GM18502 (cell line): ENCODE measurements around the gene KCNQ2.

ENCODE experiments used
- ATAC-seq: cut with Tn5 transposase; IDR thresholded peaks from one replicate; pipeline ENCODE4 v1.9.1; 2021; ENCODE audit warnings: mild to moderate bottlenecking; ENCODE audit not compliant: unreplicated experiment, poor library complexity

Gene KCNQ2

DNA sequence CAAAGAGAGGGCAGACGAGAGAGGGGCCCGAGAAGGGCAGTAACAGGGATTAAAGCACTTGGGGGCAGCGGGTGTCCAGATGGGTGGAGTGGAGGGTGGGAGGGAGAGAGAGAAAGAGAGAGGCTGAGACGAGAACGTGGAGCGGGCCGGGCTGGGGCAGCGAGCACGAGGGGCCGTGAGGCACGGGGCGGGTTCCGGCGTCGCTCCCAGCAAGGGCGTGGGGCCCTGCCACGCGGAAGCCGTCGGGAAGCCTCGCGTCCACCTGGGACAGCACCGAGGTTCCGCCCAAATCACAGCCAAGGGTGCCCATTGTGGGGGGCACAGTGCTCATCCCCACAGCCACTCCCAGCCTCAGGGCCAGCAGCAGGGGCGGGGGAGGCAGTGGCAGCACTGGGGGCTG is 49.8 kb downstream of the KCNQ2 start:
- ATAC-seq, result no peak

DNA sequence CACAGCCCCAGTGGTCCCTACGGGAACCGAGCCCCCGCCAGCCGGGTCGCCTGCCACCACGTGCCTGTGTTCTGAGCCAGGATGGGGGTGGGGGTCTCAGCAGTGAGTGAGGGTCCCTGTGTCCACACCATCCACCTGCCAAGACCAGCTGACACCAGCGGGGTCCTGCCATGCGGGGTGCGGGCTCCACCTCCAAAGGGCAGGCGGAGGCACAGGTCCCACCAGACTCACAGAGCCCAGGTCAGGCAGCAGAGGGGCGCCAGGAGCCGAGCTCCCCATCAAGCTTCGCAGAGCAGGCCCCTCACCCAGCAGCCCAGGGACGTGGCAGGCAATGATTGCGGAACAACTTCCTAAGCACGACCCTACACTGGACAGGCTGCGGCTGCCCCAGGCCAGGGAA is 50.5 kb downstream of the KCNQ2 start:
- ATAC-seq, result no peak

DNA sequence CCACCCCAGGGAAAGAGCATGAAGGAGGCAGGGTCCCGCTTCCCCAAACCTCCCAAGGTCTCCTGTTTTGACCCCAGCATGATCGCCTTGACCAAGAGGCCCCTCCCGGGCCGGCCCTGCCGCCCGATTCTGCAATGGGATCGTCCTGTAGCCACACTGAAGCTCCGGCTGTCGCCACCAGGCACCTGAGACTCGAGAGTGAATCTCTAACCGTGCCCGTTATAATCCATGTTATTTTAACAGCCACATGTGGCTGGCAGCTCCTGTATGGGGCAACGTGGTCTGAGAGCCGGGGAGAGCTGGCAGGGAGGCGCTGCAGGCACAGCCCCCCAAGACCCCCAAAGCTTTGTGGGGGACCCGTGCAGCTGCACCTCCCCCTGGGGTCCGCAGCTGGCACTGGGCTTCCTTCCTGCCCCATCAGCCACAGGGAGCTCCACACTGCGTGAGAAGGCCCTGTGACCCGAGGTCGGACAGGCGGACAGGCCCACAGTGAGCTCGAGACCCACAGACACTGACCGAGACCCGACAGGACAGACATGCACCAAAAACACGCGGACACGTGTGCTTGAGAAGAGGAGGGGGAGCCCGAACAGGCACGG is 51.3 kb downstream of the KCNQ2 start:
- ATAC-seq, result no peak

DNA sequence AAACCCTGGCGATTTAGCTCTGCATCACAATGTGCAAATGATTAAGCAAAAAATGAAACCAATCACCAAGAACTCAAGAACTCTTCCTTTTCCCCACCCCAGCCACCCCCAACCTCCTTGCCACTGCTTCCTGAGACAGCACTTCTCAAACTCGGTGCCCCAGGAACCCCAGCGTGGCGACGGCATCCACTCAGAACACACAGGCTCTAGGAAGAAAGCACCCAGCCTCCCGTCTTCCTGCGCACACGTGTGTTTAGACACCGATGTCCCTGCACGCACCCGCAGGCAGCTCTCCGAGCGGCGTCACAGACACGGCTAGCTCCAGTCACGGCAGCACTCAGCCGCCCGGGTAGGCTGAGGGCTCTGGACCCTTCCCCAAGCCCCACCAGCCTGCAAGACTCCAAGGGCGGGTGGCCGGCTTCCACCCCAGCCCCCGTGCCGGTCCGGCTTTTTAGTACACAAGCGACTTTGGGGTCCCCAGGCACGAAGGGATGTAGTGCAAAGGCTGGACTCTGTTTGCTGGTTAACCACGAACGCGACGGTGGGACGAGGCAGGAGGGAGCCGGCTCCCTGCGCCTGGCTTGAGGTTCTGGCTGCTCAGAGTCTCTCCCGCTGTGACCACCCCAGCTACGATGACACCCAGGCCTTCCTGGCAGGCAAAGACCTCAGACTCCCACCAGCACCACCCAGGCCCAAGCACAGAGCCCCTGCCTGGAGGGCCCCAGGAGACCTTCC is 51.9 kb downstream of the KCNQ2 start:
- no peak for ATAC-seq

DNA sequence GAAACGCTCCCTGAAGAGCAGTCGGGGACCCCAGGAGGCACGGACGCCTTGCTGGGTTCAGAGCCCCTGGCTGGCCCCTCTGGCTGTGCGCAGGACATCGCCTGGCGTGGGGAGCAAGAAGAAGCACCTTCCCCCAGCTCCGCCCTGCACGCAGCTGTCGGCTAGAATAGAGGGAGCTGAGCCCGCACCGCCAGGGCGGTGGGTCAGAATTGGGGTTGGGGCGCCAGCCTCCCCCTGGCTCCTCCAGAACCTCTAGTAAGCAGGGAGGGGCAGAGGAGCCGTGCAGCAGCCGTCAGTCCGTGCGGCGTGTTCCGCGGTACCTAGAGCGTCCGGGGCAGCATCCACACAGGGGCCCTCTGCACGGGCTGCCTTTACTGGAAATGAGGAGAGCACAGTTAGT is 53.2 kb downstream of the KCNQ2 start:
- no peak for ATAC-seq

DNA sequence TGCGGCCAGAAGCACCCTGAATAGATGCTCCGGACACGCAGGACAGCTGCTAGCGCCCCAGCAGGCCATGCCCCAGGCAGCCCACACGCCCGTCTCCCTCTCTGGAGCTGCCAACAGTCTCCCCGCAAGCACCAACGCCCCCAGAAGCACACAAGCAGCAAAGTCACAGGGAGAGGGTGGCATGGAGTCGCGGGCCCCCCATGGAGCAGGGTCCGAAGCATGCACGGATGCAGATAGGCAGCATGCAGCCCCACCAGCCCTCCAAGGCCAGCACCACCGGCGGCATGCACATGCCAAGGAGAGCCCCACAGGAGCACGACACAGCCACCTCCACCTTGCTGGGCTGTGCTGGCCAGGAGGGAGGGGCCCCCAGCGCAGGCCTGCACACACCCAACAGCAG is 53.8 kb downstream of the KCNQ2 start:
- no peak for ATAC-seq

DNA sequence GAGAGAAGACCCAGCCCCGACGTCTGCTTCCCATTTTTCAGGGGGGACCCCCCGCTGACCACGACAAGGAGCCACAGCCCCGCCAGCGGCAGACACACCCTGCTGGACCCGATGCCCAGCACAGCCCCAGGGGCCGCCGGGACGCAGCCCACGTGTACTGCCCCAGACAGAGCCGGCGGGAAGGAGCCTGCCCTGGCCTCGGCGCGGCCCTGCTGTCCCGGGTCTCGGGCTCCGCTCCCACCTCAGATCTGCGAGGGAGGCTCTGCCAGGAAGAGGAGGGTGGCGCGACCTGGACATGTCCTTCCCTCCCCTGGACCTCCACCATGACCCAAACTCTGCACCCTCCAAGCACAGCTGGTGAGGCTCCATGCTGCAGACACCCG is 54.7 kb downstream of the KCNQ2 start:
- ATAC-seq, result no peak

DNA sequence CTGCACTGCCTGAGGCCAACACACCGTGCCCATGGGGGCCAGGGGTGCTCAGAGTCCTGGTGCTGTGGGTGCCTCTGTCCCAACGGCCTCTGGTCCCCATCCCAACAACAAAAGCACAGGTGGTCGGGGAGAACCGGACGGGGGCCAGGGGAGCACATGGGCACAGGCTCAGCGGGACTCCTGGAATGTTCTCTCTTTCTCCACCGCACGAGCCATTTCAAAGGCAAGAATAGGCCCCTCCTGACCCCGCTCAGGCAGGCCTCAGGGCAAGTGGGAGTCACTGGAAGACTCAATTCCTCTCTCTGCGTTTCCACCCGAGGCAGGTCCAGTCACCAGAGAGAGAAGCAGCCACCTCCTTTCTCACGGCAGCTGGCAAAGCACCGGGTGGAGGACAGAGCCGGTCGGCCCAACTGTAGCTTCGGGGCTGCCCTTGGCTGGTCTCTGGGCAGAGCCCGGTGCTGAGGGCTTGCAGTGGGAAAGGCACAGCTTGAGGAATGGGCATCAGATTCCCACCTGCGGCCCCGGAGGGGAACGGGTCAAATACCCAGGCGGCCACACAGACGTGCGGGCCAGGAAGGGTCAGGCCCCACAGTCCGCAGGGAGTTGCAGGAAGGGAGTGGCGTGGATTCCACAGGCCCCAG is 55.2 kb downstream of the KCNQ2 start:
- ATAC-seq, result no peak

DNA sequence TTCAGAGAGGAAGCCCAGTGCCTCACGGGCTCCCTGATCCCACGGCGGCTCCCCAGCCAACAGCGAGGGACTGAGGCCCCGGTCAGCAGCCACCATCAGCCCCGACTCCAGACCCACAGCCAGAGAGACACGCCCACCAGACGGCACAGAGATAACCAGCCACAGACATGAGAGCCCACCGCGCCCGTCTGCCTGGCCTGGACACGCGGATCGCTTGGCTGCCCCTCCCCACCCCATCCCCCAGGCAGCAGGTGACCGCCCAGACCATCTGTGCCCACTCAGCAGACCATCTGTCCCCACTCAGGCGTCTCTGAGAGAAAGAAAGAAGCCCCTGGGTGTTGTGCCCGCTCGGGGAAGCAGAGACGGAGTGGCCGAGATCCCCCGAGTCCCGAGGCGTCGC is 55.8 kb downstream of the KCNQ2 start:
- ATAC-seq, result no peak

DNA sequence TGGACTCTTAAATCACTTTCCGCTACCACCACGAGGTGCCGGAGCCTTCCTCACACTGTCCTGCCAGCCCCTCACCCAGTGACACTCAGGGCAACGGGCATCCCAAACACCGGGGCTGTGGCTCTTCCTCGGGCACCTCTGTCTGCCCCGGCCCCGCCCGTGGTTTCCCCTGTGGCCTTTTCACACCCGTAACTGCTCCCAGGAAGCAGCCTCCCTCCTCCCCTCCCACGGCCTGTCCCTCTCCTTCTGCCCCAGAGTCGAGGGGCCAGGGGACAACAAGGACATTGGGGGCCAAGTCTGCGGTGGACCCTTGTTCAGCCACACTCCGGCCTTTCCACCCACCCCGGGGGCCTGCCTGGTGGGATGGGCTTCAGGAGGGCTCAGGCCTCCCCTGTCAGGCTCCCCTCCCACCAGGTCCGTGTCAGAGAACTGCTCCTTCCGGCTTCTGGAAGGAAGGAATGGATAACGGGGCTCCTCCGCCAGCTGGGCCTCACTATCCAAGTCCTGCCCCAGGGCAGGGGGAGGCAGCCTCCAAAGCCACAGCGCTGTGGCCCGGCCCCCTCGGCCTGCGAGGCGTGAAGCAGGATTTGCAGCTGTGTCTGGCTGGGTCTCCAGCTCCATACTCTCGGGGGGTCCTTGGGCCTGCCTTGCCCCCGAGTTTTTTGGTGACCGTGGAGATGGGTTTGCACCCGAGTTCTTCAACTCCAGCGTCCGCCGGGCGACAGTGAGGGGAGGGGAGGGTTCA is 56.6 kb downstream of the KCNQ2 start:
- ATAC-seq, result no peak

DNA sequence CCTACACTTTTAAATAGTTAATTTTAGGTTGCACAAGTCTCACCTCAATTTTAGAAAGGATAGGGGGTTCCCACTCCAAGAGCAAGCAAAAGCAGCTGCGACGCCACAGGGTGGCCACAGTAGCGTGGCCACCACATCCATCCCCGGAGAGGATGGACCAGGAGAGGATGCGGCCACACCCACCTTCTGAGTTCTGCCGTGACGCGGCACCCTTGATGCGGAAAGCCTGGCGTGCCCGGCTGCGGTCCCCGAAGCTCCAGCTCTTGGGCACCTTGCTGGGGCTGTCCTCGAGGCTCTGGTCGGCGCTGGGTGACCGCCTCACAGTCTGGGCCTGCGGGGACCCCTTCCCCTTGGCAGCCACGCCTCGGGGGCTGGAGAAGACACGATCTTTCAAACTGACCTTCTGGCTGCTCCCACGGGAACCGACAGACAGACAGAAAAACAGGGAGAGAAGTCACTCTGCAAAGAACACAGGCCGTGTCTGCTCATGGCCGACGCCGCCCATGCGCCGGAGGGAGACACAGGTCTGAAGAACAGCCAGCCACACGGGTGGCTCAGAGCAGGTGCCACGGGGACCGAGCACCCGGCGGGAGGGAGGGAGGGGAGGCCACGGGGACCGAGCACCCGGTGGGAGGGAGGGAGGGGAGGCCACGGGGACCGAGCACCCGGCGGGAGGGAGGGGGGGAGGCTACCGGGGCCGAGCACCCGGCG is 57.6 kb downstream of the KCNQ2 start:
- ATAC-seq, result no peak

DNA sequence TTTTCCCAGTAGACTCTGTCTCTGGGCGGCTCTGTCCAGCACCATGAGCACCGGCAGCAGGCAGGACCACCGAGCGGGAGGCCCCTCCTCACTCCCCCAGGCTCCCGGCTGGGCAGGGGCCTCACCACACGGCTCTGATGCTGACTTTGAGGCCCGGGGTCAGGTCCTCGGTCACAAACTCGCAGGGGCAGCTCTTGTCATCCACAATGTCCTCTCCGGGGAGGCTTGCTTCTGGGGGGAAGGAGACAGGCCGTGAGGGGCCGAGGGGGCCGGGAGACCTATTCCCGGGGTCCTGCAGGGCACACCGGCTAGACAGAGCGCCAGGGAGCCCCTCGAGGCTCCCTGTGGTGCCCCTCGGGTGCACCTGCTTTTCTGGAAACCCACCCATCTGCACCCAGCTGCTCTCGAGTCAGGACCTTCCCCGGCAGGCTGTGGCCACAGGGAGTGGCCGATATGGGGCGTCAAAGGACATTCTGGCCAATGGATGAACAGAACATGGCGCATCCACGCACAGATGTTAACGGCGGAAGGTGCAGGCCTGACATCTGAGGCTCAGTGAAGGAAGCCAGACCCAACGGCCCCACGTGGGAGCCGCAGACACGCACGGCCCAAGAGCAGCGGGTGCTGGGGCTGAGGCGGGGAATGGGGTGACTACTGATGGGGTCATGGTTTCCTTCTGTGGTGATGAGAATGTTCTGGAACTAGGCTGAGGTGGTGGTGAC is 58.3 kb downstream of the KCNQ2 start:
- no peak for ATAC-seq

DNA sequence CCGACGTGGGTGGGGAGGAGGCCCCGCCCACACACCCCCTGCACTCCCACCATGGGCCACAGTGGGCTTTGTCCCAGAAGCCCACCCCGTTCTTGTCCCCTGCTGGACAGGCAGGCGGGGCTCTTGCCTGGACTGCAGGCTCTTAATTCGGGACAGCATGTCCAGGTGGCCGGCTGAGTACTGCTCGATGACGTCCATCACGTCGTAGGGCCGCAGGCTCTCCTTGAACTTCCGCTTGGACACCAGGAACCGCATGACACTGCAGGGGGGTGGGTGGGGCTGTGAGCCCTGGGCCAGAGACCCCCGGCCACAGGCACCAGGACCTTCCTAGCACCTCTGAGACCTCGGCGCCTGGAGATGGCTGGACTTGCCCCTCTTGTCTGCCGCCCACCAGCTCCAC is 59.1 kb downstream of the KCNQ2 start:
- ATAC-seq, result no peak

DNA sequence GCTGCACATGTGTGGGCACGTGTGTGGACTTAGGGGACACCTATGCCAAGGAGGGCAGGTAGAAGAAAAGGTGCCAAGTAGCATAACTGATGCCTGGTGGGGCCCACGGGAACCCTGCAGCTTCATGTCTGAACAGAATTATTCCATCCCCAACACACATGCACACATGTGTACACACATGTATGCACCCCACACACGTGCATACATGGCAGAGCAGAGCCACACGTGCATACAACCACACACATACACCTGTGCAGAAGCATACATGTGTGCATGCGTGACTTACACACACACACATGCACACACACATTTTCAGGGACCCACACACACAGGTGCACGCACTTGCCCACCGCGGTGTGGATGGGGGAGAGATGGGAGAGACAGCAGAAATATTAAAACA is 59.6 kb downstream of the KCNQ2 start:
- no peak for ATAC-seq

DNA sequence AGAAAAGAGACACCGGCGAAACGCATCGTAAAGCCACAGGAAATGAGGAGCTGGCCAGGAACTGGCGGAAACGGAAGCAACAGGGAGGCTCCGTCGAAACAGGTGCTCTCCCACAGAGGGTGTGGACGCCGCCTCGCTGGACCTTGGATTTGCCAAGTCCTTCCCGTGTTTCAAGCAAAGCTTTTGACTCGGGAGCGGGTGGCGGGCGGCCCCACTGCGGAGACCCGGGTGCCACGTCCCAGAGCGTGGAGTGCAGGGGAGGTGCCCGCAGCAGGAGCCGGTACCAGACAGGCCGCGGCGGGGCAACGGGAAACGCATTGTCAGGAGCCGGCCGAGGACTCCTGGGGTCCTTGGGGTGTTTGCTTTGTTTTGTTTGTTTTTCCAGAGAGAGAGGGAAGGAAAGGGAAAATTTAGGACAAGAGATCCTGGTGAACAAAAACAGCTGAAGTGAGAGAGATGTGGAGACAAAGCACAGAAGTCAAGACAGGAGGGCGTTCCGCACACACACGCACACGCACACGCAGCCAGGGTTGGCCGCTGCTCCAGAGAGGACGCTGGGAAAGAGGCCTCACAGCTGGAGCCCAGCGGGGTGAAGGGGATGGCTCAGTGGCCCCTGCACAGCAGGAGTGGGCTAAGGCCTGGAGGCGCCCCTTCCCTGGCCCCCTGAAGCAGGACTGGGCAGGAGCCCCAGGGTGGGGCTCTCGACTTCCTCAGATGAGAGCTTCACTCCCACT is 60.4 kb downstream of the KCNQ2 start:
- ATAC-seq, result no peak

DNA sequence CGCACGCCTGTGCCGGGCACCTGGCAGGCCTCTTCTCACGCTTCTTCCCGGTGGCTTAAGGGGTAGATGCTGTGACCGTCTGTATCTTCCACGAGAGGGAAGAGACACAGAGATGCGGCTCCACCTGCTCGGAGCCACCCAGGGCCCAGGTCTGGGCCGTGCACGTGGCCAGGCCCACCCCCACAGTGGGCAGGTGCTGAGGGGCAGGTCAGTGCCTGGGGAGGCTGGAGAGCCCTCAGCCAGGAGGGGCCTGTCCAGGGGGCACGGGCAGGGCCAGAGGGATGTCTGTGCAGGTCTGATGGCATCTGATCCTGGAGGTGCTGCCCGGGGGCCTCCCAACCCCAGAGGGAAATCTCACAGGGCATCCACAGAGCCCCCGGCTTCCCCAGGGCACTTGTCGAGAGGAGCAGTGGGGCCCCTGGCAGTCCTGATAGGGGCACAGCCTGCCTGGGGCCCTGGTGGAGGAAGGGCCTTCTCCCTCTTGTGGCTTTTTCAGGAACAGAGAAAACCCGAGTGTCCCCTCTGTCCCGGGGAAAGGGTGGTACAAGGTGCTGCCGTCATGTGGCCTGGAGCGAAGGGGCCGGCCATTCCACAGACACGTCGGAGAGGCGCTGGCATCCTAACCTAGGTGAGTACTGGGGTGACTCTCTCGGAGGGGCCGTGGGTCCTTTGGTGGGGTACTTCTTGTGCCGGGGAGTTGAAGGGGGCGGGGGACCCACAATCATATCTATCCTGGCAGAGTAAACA is 61.1 kb downstream of the KCNQ2 start:
- ATAC-seq, result no peak

DNA sequence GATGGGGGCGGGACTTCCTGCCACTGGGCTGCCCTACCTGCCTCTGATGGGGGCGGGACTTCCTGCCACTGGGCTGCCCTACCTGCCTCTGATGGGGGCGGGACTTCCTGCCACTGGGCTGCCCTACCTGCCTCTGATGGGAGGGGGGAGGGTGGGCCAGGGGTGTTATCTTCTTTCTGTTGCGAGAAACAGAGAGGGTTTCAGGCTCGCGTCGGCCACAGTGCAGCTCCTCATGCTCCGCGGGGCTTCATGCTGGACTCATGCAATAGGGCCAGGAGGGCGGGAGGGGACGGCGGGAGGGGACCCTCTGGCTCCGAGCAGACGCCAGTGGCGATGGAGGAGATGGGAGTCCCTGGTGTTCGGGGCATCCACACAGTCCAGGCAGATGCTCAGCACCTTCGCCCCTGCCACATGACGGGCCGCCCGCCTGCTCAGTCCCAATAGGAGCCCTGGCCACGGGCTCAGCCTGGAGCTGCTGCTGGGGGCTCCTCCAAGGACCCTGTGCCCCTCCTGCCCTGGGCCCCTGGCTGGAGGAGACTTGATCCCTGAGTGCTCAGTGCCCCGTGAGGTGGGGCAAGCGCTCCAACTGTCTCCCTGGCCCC is 62.5 kb downstream of the KCNQ2 start:
- ATAC-seq, result no peak
